Measurements from ENCODE around the gene HIRIP3.

The HIRIP3 gene

DNA sequence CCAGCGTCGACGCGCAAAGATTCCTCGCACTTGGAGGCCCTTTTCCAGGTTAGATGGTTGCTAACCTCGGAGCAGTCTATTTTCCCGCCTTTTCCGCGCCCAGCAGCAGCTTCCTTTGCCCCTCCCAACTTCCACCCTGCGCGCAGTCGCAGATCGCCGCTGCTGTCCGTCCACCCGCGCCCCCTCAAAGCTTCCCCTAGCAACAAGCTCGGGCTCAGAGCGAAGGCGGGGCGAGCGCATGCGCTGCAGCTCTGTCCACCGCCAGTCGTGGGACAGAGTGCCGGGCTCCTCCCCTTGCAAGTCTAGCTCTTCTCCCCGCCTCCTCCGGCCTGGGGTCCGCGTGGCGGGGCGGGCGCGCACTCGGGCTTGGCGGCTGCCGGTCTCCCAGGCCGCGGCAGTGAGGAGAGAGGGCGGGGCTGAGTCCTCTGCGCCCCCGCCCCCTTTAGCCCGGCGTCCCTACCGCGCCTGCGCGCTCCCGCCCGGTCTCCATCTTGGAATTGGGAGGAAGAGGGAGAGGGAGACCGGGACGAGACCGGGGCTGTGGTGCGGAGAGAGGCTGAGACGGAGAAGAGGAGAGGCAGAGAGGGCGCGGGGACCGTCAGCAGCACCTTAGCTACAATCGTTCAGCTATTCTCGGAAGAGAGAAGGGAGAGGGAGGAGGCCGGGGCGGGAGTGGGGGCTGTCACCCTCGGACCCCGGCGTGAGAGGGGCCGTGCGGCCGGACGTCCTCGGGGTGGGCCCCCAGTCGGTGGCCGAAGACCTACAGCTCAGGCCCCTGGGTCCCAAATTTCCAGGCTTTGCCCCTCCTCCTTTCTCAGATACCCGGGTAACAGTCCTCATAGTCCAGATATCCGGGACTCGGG, 21.8 kb downstream of the HIRIP3 start, which contains the start of gene TAOK2:
TAOK2 (plus strand) TSS at position 485 of the 863 bp plus-strand sequence. CDS start 3,905 bp downstream, outside the sequence.
- Histone ChIP-seq H3K4me3 (ENCODE audit: low read length) (peak within 1 kb of the TSS; percentile 99), H3K36me3 (replicated peaks; ENCODE audit: insufficient read depth, low read length) (no peaks in the 10 kb centered on the region), H2AFZ (ENCODE audit: low read length) (peak within 1 kb of the TSS; percentile 97)

GRCh38 chr16:29972992-29973383, 22.4 kb downstream of the HIRIP3 start:
- H2AFZ ChIP-seq (ENCODE audit: low read length) = peak overlapping the region; percentile 76
- peaks cover 43% of the 10 kb centered on the region for H3K79me2 ChIP-seq (ENCODE audit: low read length)
- H3K27me3 ChIP-seq (replicated peaks; ENCODE audit: insufficient read depth, low read length) = no peaks in the 10 kb centered on the region
- DNase-seq = no peak
- no peak overlapping the region; the same call in 1 of the 2 replicates for H3K27ac ChIP-seq (ENCODE audit: low read length)
- H3K4me3 ChIP-seq (ENCODE audit: low read length) = no peak overlapping the region
- H4K20me1 ChIP-seq (ENCODE audit: insufficient read depth, low read length) = no peaks in the 10 kb centered on the region
- H3K9ac ChIP-seq (ENCODE audit: low read length) = no peak overlapping the region
- no peaks in the 10 kb centered on the region for H3F3A ChIP-seq (ENCODE audit: insufficient read depth, low read length)
- TF ChIP-seq EZH2 (optimal IDR thresholded peaks at IDR 0.05; ENCODE audit: low read depth, low read length) = no peak
- TF ChIP-seq EZH2phosphoT487 (IDR thresholded peaks at IDR 0.05; ENCODE audit: low read length) = no peak
- TF ChIP-seq, protein P1, sequence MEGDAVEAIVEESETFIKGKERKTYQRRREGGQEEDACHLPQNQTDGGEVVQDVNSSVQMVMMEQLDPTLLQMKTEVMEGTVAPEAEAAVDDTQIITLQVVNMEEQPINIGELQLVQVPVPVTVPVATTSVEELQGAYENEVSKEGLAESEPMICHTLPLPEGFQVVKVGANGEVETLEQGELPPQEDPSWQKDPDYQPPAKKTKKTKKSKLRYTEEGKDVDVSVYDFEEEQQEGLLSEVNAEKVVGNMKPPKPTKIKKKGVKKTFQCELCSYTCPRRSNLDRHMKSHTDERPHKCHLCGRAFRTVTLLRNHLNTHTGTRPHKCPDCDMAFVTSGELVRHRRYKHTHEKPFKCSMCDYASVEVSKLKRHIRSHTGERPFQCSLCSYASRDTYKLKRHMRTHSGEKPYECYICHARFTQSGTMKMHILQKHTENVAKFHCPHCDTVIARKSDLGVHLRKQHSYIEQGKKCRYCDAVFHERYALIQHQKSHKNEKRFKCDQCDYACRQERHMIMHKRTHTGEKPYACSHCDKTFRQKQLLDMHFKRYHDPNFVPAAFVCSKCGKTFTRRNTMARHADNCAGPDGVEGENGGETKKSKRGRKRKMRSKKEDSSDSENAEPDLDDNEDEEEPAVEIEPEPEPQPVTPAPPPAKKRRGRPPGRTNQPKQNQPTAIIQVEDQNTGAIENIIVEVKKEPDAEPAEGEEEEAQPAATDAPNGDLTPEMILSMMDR (IDR thresholded peaks at IDR 0.05; ENCODE audit: low read length) = no peak
- peaks cover 19% of the 10 kb centered on the region for H3K4me1 ChIP-seq (ENCODE audit: low read length)
- no peaks in the 10 kb centered on the region for H3K36me3 ChIP-seq (replicated peaks; ENCODE audit: insufficient read depth, low read length)
- peak overlapping the region; percentile 27; the same call in 1 of the 2 replicates for H3K4me2 ChIP-seq (ENCODE audit: low read depth, low read length)
- H3K9me3 ChIP-seq (replicated peaks; ENCODE audit: insufficient read depth, low read length) = no peaks in the 10 kb centered on the region
- no peaks in the 10 kb centered on the region for H3K9me2 ChIP-seq (replicated peaks; ENCODE audit: insufficient read depth, low read length)

More for the DNA sequence above, 21.8 kb downstream of the HIRIP3 start, which contains the start of gene TAOK2:
- Histone ChIP-seq H3K27me3 (replicated peaks; ENCODE audit: insufficient read depth, low read length) (no peaks in the 10 kb centered on the region), H3K9ac (ENCODE audit: low read length) (peak within 1 kb of the TSS; percentile 93), H3K9me2 (replicated peaks; ENCODE audit: insufficient read depth, low read length) (no peaks in the 10 kb centered on the region), H3K27ac (ENCODE audit: low read length) (peak within 1 kb of the TSS; percentile 50; the same call in 1 of the 2 replicates), H4K20me1 (ENCODE audit: insufficient read depth, low read length) (no peaks in the 10 kb centered on the region), H3K4me2 (ENCODE audit: low read depth, low read length) (peak within 1 kb of the TSS; percentile 87), H3F3A (ENCODE audit: insufficient read depth, low read length) (no peaks in the 10 kb centered on the region), H3K9me3 (replicated peaks; ENCODE audit: insufficient read depth, low read length) (no peaks in the 10 kb centered on the region), H3K79me2 (ENCODE audit: low read length) (peaks cover 45% of the 10 kb centered on the region), H3K4me1 (ENCODE audit: low read length) (peaks cover 19% of the 10 kb centered on the region)
- TF ChIP-seq EZH2 (optimal IDR thresholded peaks at IDR 0.05; ENCODE audit: low read depth, low read length) (no peak), EZH2phosphoT487 (IDR thresholded peaks at IDR 0.05; ENCODE audit: low read length) (no peak)
- TF ChIP-seq, protein P1 (IDR thresholded peaks at IDR 0.05; ENCODE audit: low read length) = no peak
- DNase-seq = peak; percentile 99

DNA sequence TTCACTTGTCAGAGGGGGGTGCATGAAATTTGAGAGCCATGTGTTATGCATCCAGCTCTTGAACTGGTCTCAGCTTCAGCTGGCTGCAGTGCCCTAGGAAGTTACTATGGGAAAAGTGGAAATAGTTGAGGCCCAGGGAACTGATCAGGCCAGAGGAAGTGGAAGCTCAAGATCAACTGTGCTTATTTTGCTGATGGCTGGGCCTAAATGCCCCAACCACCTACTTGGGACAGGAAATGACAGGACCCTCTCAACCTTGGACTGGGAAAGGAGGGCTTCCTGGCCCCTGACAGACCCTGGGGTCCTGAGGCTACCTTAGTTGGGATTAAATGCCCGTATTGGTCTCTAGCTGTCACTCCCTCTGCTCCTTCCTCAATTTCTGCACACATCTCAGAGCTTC, 22.9 kb downstream of the HIRIP3 start:
- H3K36me3 ChIP-seq (replicated peaks; ENCODE audit: insufficient read depth, low read length) = no peaks in the 10 kb centered on the region
- no peaks in the 10 kb centered on the region for H3K9me2 ChIP-seq (replicated peaks; ENCODE audit: insufficient read depth, low read length)
- no peak overlapping the region for H3K4me2 ChIP-seq (ENCODE audit: low read depth, low read length)
- H2AFZ ChIP-seq (ENCODE audit: low read length) = no peak overlapping the region
- H4K20me1 ChIP-seq (ENCODE audit: insufficient read depth, low read length) = no peaks in the 10 kb centered on the region
- no peak overlapping the region for H3K4me3 ChIP-seq (ENCODE audit: low read length)
- no peak overlapping the region for H3K27ac ChIP-seq (ENCODE audit: low read length)
- no peaks in the 10 kb centered on the region for H3F3A ChIP-seq (ENCODE audit: insufficient read depth, low read length)
- H3K79me2 ChIP-seq (ENCODE audit: low read length) = peaks cover 38% of the 10 kb centered on the region
- H3K9me3 ChIP-seq (replicated peaks; ENCODE audit: insufficient read depth, low read length) = no peaks in the 10 kb centered on the region
- DNase-seq = no peak
- no peaks in the 10 kb centered on the region for H3K27me3 ChIP-seq (replicated peaks; ENCODE audit: insufficient read depth, low read length)
- peaks cover 19% of the 10 kb centered on the region for H3K4me1 ChIP-seq (ENCODE audit: low read length)
- no peak for TF ChIP-seq EZH2 (optimal IDR thresholded peaks at IDR 0.05; ENCODE audit: low read depth, low read length)
- TF ChIP-seq EZH2phosphoT487 (IDR thresholded peaks at IDR 0.05; ENCODE audit: low read length) = no peak
- TF ChIP-seq, protein P1 (IDR thresholded peaks at IDR 0.05; ENCODE audit: low read length) = no peak
- no peak overlapping the region for H3K9ac ChIP-seq (ENCODE audit: low read length)
